ENCODE data around the gene UGGT1.

The UGGT1 gene

DNA sequence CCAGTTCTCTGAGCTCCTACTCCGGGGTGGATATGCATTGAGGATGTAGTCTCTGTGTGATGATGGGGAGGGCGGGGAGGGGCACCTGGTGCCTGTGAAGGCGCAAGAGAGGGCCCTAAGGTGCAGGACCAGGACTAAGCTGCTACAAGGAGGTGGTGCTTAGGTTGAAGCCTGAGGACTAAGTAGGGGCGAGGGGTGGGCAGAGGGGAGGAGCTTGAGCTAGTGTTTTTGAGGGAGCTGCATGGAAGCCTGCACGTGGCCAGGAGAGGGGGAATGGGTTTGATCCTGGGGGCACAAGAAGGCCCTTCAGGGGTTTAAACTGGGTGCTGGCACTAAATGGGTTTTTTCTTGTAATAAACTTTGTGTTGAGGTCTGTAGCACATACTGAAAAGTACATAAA is 105.0 kb downstream of the UGGT1 start:
- H3K9me3 ChIP-seq (ENCODE audit: control insufficient read depth, insufficient read depth, low read length) = no peaks in the 10 kb centered on the region
- H3K9me2 ChIP-seq (replicated peaks; ENCODE audit: control insufficient read depth, low read length) = no peaks in the 10 kb centered on the region
- H3K4me2 ChIP-seq (ENCODE audit: low read length) = no peak overlapping the region
- H3F3A ChIP-seq (ENCODE audit: control insufficient read depth, insufficient read depth) = no peaks in the 10 kb centered on the region; the same call in 1 of the 2 replicates
- no peaks in the 10 kb centered on the region for H3K27me3 ChIP-seq (ENCODE audit: control insufficient read depth, low read length)
- H4K20me1 ChIP-seq (ENCODE audit: control insufficient read depth, insufficient read depth, low read depth, low read length) = 0 out of 2 replicates have a peak, but pooled peaks cover 3% of the 10 kb centered on the region
- H3K4me3 ChIP-seq (ENCODE audit: low read length) = no peak overlapping the region
- H3K27ac ChIP-seq (ENCODE audit: low read depth, low read length) = no peak overlapping the region
- H3K79me2 ChIP-seq (ENCODE audit: control insufficient read depth, low read length) = no peaks in the 10 kb centered on the region
- peaks cover 4% of the 10 kb centered on the region; the same call in 1 of the 2 replicates for H3K4me1 ChIP-seq (ENCODE audit: control insufficient read depth, low read length)
- H3K36me3 ChIP-seq (ENCODE audit: control insufficient read depth, low read length) = peaks cover 9% of the 10 kb centered on the region
- TF ChIP-seq EZH2phosphoT487 (IDR thresholded peaks at IDR 0.05; ENCODE audit: borderline replicate concordance, low read length) = no peak

DNA sequence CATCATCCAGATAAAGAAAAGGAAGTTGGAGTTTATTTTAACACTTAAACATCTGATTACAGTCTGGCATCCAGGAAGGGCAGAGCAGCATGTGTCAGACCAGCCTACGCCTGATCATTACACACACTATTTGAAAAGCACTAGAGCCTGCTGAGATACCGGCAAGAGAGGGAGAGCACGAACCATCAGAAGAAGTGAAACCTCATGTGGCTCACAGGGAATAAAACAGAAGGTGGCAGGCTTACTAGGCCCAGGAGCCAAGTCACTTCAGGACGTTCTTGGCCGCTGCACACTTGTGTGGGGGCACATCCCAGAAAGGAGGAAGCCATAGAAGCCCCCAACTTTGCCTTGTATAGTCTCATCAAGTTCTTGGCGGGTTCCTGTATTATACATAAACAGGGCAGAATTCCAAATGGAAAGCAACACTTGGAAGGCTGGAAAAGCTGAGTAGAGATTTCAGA is 105.5 kb downstream of the UGGT1 start:
- H3F3A ChIP-seq (ENCODE audit: control insufficient read depth, insufficient read depth) = no peaks in the 10 kb centered on the region; the same call in 1 of the 2 replicates
- peaks cover 6% of the 10 kb centered on the region; the same call in 1 of the 2 replicates for H3K36me3 ChIP-seq (ENCODE audit: control insufficient read depth, low read length)
- no peak overlapping the region for H3K4me2 ChIP-seq (ENCODE audit: low read length)
- H4K20me1 ChIP-seq (ENCODE audit: control insufficient read depth, insufficient read depth, low read depth, low read length) = 0 out of 2 replicates have a peak, but pooled peaks cover 3% of the 10 kb centered on the region
- H3K79me2 ChIP-seq (ENCODE audit: control insufficient read depth, low read length) = no peaks in the 10 kb centered on the region
- TF ChIP-seq, protein P1, sequence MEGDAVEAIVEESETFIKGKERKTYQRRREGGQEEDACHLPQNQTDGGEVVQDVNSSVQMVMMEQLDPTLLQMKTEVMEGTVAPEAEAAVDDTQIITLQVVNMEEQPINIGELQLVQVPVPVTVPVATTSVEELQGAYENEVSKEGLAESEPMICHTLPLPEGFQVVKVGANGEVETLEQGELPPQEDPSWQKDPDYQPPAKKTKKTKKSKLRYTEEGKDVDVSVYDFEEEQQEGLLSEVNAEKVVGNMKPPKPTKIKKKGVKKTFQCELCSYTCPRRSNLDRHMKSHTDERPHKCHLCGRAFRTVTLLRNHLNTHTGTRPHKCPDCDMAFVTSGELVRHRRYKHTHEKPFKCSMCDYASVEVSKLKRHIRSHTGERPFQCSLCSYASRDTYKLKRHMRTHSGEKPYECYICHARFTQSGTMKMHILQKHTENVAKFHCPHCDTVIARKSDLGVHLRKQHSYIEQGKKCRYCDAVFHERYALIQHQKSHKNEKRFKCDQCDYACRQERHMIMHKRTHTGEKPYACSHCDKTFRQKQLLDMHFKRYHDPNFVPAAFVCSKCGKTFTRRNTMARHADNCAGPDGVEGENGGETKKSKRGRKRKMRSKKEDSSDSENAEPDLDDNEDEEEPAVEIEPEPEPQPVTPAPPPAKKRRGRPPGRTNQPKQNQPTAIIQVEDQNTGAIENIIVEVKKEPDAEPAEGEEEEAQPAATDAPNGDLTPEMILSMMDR (IDR thresholded peaks at IDR 0.05; ENCODE audit: low read depth, low read length, poor library complexity, severe bottlenecking) = no peak
- no peak for TF ChIP-seq EZH2phosphoT487 (IDR thresholded peaks at IDR 0.05; ENCODE audit: borderline replicate concordance, low read length)
- no peaks in the 10 kb centered on the region for H3K9me2 ChIP-seq (replicated peaks; ENCODE audit: control insufficient read depth, low read length)
- no peak overlapping the region for H3K27ac ChIP-seq (ENCODE audit: low read depth, low read length)
- H3K4me1 ChIP-seq (ENCODE audit: control insufficient read depth, low read length) = peaks cover 4% of the 10 kb centered on the region; the same call in 1 of the 2 replicates
- no peaks in the 10 kb centered on the region for H3K27me3 ChIP-seq (ENCODE audit: control insufficient read depth, low read length)
- H3K9me3 ChIP-seq (ENCODE audit: control insufficient read depth, insufficient read depth, low read length) = no peaks in the 10 kb centered on the region
- H3K4me3 ChIP-seq (ENCODE audit: low read length) = no peak overlapping the region

DNA sequence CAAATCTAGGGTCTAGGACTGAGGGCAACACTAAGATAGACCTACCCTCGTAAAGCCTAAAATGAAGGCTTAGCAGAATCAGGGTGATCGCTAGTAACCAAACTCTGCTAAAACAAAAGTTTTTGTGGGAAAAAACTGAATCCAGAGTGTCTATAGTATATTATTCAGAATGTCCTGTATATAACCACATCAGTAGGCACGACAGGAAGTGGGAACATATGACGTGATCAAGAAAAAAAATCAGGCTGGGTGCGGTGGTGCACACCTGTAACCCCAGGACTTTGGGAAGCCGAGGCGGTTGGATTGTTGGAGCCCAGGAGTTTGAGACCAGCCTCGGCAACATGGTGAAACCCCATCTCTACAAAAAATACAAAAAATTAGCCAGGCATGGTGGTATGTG is 106.1 kb downstream of the UGGT1 start:
- Histone ChIP-seq H3K4me3 (ENCODE audit: low read length) (no peak overlapping the region), H3F3A (ENCODE audit: control insufficient read depth, insufficient read depth) (no peaks in the 10 kb centered on the region; the same call in 1 of the 2 replicates), H3K27me3 (ENCODE audit: control insufficient read depth, low read length) (no peaks in the 10 kb centered on the region), H3K9me3 (ENCODE audit: control insufficient read depth, insufficient read depth, low read length) (no peaks in the 10 kb centered on the region), H3K79me2 (ENCODE audit: control insufficient read depth, low read length) (no peaks in the 10 kb centered on the region), H3K4me2 (ENCODE audit: low read length) (no peak overlapping the region), H4K20me1 (ENCODE audit: control insufficient read depth, insufficient read depth, low read depth, low read length) (0 out of 2 replicates have a peak, but pooled peaks cover 3% of the 10 kb centered on the region), H3K4me1 (ENCODE audit: control insufficient read depth, low read length) (peaks cover 4% of the 10 kb centered on the region; the same call in 1 of the 2 replicates), H3K27ac (ENCODE audit: low read depth, low read length) (no peak overlapping the region), H3K36me3 (ENCODE audit: control insufficient read depth, low read length) (peaks cover 6% of the 10 kb centered on the region; the same call in 1 of the 2 replicates), H3K9me2 (replicated peaks; ENCODE audit: control insufficient read depth, low read length) (no peaks in the 10 kb centered on the region)
- TF ChIP-seq, protein P1 (IDR thresholded peaks at IDR 0.05; ENCODE audit: low read depth, low read length, poor library complexity, severe bottlenecking) = no peak
- TF ChIP-seq EZH2phosphoT487 (IDR thresholded peaks at IDR 0.05; ENCODE audit: borderline replicate concordance, low read length) = no peak

DNA sequence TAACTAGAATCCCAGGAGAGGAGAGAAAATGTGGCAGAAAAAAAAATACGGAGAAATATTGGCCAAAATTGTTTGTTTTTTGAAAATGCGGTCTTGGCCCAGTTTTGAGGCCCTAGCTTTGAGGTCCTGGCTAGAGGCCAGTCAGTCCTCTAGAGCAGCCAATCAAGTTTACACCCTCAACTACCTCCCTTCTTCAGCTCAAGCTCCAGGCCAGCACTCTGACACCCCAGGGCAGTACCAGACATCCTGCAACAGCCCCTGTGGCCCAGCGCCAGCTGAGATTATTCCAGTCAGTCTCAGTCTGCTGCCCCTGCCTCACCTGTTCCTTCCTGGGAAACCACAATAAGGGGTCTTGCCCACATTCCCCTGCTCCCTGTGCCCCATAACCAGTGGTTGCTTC is 107.7 kb downstream of the UGGT1 start:
- H3F3A ChIP-seq (ENCODE audit: control insufficient read depth, insufficient read depth) = no peaks in the 10 kb centered on the region; the same call in 1 of the 2 replicates
- no peaks in the 10 kb centered on the region for H3K9me2 ChIP-seq (replicated peaks; ENCODE audit: control insufficient read depth, low read length)
- no peak overlapping the region for H3K4me3 ChIP-seq (ENCODE audit: low read length)
- no peaks in the 10 kb centered on the region for H3K9me3 ChIP-seq (ENCODE audit: control insufficient read depth, insufficient read depth, low read length)
- H3K36me3 ChIP-seq (ENCODE audit: control insufficient read depth, low read length) = no peaks in the 10 kb centered on the region
- no peaks in the 10 kb centered on the region for H3K79me2 ChIP-seq (ENCODE audit: control insufficient read depth, low read length)
- no peak overlapping the region for H3K27ac ChIP-seq (ENCODE audit: low read depth, low read length)
- H3K27me3 ChIP-seq (ENCODE audit: control insufficient read depth, low read length) = 0 out of 2 replicates have a peak, but pooled peaks cover 3% of the 10 kb centered on the region
- no peak overlapping the region for H3K4me2 ChIP-seq (ENCODE audit: low read length)
- no peak for TF ChIP-seq EZH2phosphoT487 (IDR thresholded peaks at IDR 0.05; ENCODE audit: borderline replicate concordance, low read length)
- TF ChIP-seq, protein P1 (IDR thresholded peaks at IDR 0.05; ENCODE audit: low read depth, low read length, poor library complexity, severe bottlenecking) = no peak
- 0 out of 2 replicates have a peak, but pooled peaks cover 3% of the 10 kb centered on the region for H4K20me1 ChIP-seq (ENCODE audit: control insufficient read depth, insufficient read depth, low read depth, low read length)
- peaks cover 4% of the 10 kb centered on the region; the same call in 1 of the 2 replicates for H3K4me1 ChIP-seq (ENCODE audit: control insufficient read depth, low read length)

Measured in DOHH2 (cell line).